K562 (cell line): ENCODE results near the gene MCCC1. TPM values are rescaled to one million over a fixed set of nuclear protein-coding genes. Genes with fewer than 3 reads are reported as not detected.

Experiments
- ATAC-seq: fragments of 200-7000 bp; cut with Tn5 transposase; 3 replicates; pipeline ENCODE4 v1.9.1; 2020; ENCODE audit warnings: moderate library complexity
- BruUV-seq: library from RNA; stranded (reverse); fragments of 400-500 nt; replicated peaks from 2 replicates; lab custom pipeline; 2021; lab: Mats Ljungman, UMichigan
- CTCF ChIA-PET: fragments of 300-600 bp; formaldehyde crosslinking; extraction: SDS; loops from one replicate; lab custom pipeline; 2021; ENCODE audit warnings: low intra/inter-chr PET ratio; lab: Yijun Ruan, JAX
- POLR2A ChIA-PET: fragments of 300-600, 350-650 bp; sonication (Branson Sonifier 250); formaldehyde crosslinking; extraction: SDS; loops from one replicate; lab custom pipeline; 2021; ENCODE audit warnings: antibody characterized with exemption, inconsistent platforms; lab: Yijun Ruan, JAX
- DNase-seq, 4 experiments: peaks; one replicate each; pipeline versions ENCODE4 v3.0.0 to v3.0.0-alpha.2; 2011 to 2018; ENCODE audit warnings: low spot score in 3 of 4, mixed read lengths in 3 of 4; ENCODE audit errors: extremely low read depth in 1 of 4
- FAIRE-seq: peaks from 2 replicates; lab custom pipeline; 2011; peaks lifted over from hg19 to GRCh38; lab: Jason Lieb, UNC
- H2AFZ ChIP-seq: 2 replicates; pipeline ENCODE4 v1.6.0; 2011; ENCODE audit warnings: low read depth, low read length, control low read depth, inconsistent platforms
- H3K27ac ChIP-seq: fragments of 200-600 bp; 3 replicates; pipeline ENCODE4 v1.8.0; 2011; ENCODE audit warnings: low read depth, mild to moderate bottlenecking, control low read depth, inconsistent platforms, low read length, moderate library complexity, mixed read lengths; ENCODE audit errors: extremely low read depth
- H3K27me3 ChIP-seq, 2 experiments: fragments of 300-600 bp in 1 of 2; 2 replicates in 1 of 2; 3 replicates in 1 of 2; pipeline versions ENCODE4 v1.6.0 to v1.8.0; 2011; ENCODE audit warnings: inconsistent platforms in 2 of 2, low read length in 2 of 2, mild to moderate bottlenecking in 1 of 2, mixed read lengths in 1 of 2, moderate library complexity in 1 of 2; ENCODE audit not compliant: control insufficient read depth in 2 of 2, insufficient read depth in 2 of 2
- H3K36me3 ChIP-seq: fragments of 300-600 bp; 3 replicates; pipeline ENCODE4 v1.8.0; 2011; ENCODE audit warnings: mild to moderate bottlenecking, low read length, inconsistent platforms; ENCODE audit not compliant: control insufficient read depth, insufficient read depth
- H3K4me1 ChIP-seq, 2 experiments: fragments of 200-600 bp in 1 of 2; replicated peaks in 1 of 2; 2 replicates in 1 of 2; 3 replicates in 1 of 2; pipeline versions ENCODE4 v1.5.1 to v1.8.0; 2011; ENCODE audit warnings: inconsistent platforms in 2 of 2, low read length in 2 of 2, mild to moderate bottlenecking in 1 of 2, mixed read lengths in 1 of 2, moderate library complexity in 1 of 2; ENCODE audit not compliant: control insufficient read depth in 2 of 2, insufficient read depth in 2 of 2
- H3K4me2 ChIP-seq: 2 replicates; pipeline ENCODE4 v1.6.1; 2011; ENCODE audit warnings: low read length, control low read depth, inconsistent platforms, mixed read lengths; ENCODE audit not compliant: insufficient read depth
- H3K4me3 ChIP-seq: fragments of 200-600 bp; sonication (generic), shearing (Covaris generic); 2 replicates; pipeline ENCODE4 v1.5.1; 2016; ENCODE audit warnings: control low read depth, inconsistent platforms
- H3K79me2 ChIP-seq: fragments of 200-600 bp; 3 replicates; pipeline ENCODE4 v1.8.0; 2011; ENCODE audit warnings: low read length, inconsistent platforms; ENCODE audit not compliant: control insufficient read depth, insufficient read depth
- H3K9ac ChIP-seq, 2 experiments: 2 replicates each; pipeline versions ENCODE4 v1.6.0 to v1.6.1; 2011; ENCODE audit warnings: low read depth in 2 of 2, low read length in 2 of 2, control low read depth in 1 of 2, inconsistent platforms in 1 of 2, mild to moderate bottlenecking in 1 of 2, mixed read lengths in 1 of 2; ENCODE audit not compliant: insufficient read depth in 1 of 2
- H3K9me1 ChIP-seq: one replicate; pipeline ENCODE4 v1.6.0; 2011; ENCODE audit warnings: inconsistent platforms, mild to moderate bottlenecking, low read length, moderate library complexity; ENCODE audit not compliant: control insufficient read depth, insufficient read depth
- H3K9me3 ChIP-seq: replicated peaks from 2 replicates; pipeline ENCODE4 v1.5.1; 2011; ENCODE audit warnings: low read depth, low read length, inconsistent platforms; ENCODE audit not compliant: control insufficient read depth, insufficient read depth
- H4K20me1 ChIP-seq: replicated peaks from 2 replicates; pipeline ENCODE4 v1.6.1; 2011; ENCODE audit warnings: low read length, inconsistent platforms, mixed read lengths; ENCODE audit not compliant: control insufficient read depth, insufficient read depth
- EHMT2 ChIP-seq: fragments of 450-650 bp; IDR thresholded peaks from 2 replicates; pipeline ENCODE4 v1.6.1; 2018; ENCODE audit warnings: antibody characterized with exemption
- ILF3 ChIP-seq: fragments of 450-650 bp; IDR thresholded peaks from 2 replicates; pipeline ENCODE4 v1.6.1; 2018; ENCODE audit warnings: antibody characterized with exemption, mild to moderate bottlenecking, moderate library complexity, borderline replicate concordance
- KLF10 ChIP-seq: fragments of 250-450 bp; sonication (Bioruptor Pico); IDR thresholded peaks from 2 replicates; pipeline ENCODE4 v1.6.1; 2021; ENCODE audit warnings: matching md5 sums
- MCM7 ChIP-seq, 2 experiments: fragments of 450-650 bp; IDR thresholded peaks; 2 replicates each; pipeline ENCODE4 v1.6.1; 2016 to 2018
- MECOM ChIP-seq: fragments of 250-450 bp; sonication (Bioruptor Pico); IDR thresholded peaks from 2 replicates; pipeline ENCODE4 v1.8.0; 2022; ENCODE audit warnings: inconsistent platforms
- SMAD3 ChIP-seq: fragments of 450-650 bp; formaldehyde crosslinking; conservative IDR thresholded peaks from 2 replicates; pipeline ENCODE4 v1.4.0; 2020; ENCODE audit warnings: mild to moderate bottlenecking
- ZNF3 ChIP-seq: fragments of 250-450 bp; sonication (Bioruptor Pico); IDR thresholded peaks from 2 replicates; pipeline ENCODE4 v1.5.0; 2021; ENCODE audit warnings: mild to moderate bottlenecking, moderate library complexity
- ZNF75A ChIP-seq: fragments of 450-650 bp; formaldehyde crosslinking; IDR thresholded peaks from 2 replicates; pipeline ENCODE4 v1.4.0; 2020; ENCODE audit warnings: mild to moderate bottlenecking
- WGBS: fragments of 100-300 bp; shearing (Covaris generic); methylation state at CpG from one replicate; pipeline ENCODE4 v1.1.6; 2016; ENCODE audit warnings: low coverage, mixed read lengths; ENCODE audit not compliant: insufficient coverage; ENCODE audit errors: missing lambda C conversion rate; 5-methylcytosine and 5-hydroxymethylcytosine counted together
- in situ Hi-C: fragments of 300-500 bp; cut with MboI; formaldehyde crosslinking; loops from 4 replicates; pipeline ENCODE4 v1.15.0; 2018; ENCODE audit warnings: inconsistent platforms, mixed read lengths
- intact Hi-C: fragments of 100-400 bp; cut with micrococcal nuclease; formaldehyde crosslinking; loops from 2 replicates; pipeline ENCODE4 v1.14.2; 2022
- polyA plus RNA-seq, 8 experiments: library from polyadenylated mRNA; depleted of rRNA in 4 of 8; stranded (reverse) in 5 of 8; unstranded in 3 of 8; fragments of >200 nt; fragmentation: Nextera tagmentation in 2 of 8; fragmentation: Illumina TruSeq in 1 of 8; extraction: Ambion mirVana in 2 of 8; extraction: Trizol in 1 of 8; gene quantifications; 2 replicates each; pipeline versions ENCODE4 v1.2.1 to v1.2.3, GENCODE V29; 2011 to 2014; ENCODE audit warnings: inconsistent platforms in 1 of 8, missing spikeins in 1 of 8
- total RNA-seq, 7 experiments: library from RNA; depleted of rRNA in 6 of 7; stranded (reverse); fragments of >200 nt in 6 of 7; fragmentation: Illumina TruSeq in 2 of 7; extraction: Trizol in 2 of 7; gene quantifications; 2 replicates each; pipeline versions ENCODE4 v1.2.1 to v1.2.3, GENCODE V29; 2011 to 2021; ENCODE audit warnings: low replicate concordance in 1 of 7
- TF ChIP-seq, protein P1 (sequence below): sonication (generic); formaldehyde crosslinking; IDR thresholded peaks from 2 replicates; pipeline ENCODE4 v1.8.1; 2023; ENCODE audit warnings: mild to moderate bottlenecking, missing genetic modification reagents

The MCCC1 gene
- total and polyA plus RNA-seq, 9 of the 15 experiments (the other 6 are each of a cell fraction or from before 2014, with no cell fraction given) = 13.7 to 26.9 (median 23.0) TPM

GRCh38 chr3:183046883-183047282 is 52.4 kb downstream of the MCCC1 start:
- TF ChIP-seq MECOM (CRISPR knock-in tag) (no peak), ILF3 (no peak), SMAD3 (CRISPR knock-in tag) (no peak), MCM7 (IDR thresholded peaks at IDR 0.05) (no peak), ZNF3 (CRISPR knock-in tag) (no peak), ZNF75A (CRISPR knock-in tag) (no peak), KLF10 (CRISPR knock-in tag) (no peak), EHMT2 (no peak)
- TF ChIP-seq, protein P1, sequence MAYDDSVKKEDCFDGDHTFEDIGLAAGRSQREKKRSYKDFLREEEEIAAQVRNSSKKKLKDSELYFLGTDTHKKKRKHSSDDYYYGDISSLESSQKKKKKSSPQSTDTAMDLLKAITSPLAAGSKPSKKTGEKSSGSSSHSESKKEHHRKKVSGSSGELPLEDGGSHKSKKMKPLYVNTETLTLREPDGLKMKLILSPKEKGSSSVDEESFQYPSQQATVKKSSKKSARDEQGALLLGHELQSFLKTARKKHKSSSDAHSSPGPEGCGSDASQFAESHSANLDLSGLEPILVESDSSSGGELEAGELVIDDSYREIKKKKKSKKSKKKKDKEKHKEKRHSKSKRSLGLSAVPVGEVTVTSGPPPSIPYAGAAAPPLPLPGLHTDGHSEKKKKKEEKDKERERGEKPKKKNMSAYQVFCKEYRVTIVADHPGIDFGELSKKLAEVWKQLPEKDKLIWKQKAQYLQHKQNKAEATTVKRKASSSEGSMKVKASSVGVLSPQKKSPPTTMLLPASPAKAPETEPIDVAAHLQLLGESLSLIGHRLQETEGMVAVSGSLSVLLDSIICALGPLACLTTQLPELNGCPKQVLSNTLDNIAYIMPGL (CRISPR knock-in tag) = no peak
- TF ChIP-seq, all 486 proteins: peak for 0
- H3K27ac ChIP-seq = no peak overlapping the region
- H3K4me2 ChIP-seq = no peak overlapping the region
- H3K4me1 ChIP-seq = peaks cover 0 to 4% of the 10 kb centered on the region in 2 experiments; a peak in 1 of 5 replicates
- POLR2A ChIA-PET = interaction anchor here (0.7 to 1.2 kb wide), 3 partner anchors 11 to 162 kb away, joined by 3 read pairs; no protein-coding TSS in a partner anchor
- no peak overlapping the region for H2AFZ ChIP-seq
- WGBS = 50% methylated on average over 2 of the region's 2 CpGs
- DNase-seq = no peak
- H3K79me2 ChIP-seq = no peaks in the 10 kb centered on the region
- CTCF ChIA-PET = no interaction called here
- BruUV-seq = no TSS peak
- H3K27me3 ChIP-seq = no peaks in the 10 kb centered on the region
- H3K4me3 ChIP-seq = no peak overlapping the region
- intact Hi-C loops (no loop called here), in situ Hi-C loops (no loop called here)
- no peak for FAIRE-seq
- no peaks in the 10 kb centered on the region for H4K20me1 ChIP-seq
- H3K9me1 ChIP-seq = no peaks in the 10 kb centered on the region
- ATAC-seq = no peak
- H3K9me3 ChIP-seq = no peaks in the 10 kb centered on the region
- H3K36me3 ChIP-seq = peaks cover 31% of the 10 kb centered on the region; the same call in 2 of the 3 replicates
- H3K9ac ChIP-seq = no peak overlapping the region
